ENCODE data around the gene MRLN. TPM values are rescaled to one million over a fixed set of nuclear protein-coding genes. Genes with fewer than 3 reads are reported as not detected.

MRLN gene
- total RNA-seq, 2 experiments from 2014 or later = not detected

GRCh38 chr10:59779756-59780533 is 26.7 kb upstream of the MRLN start:
- ChIA-PET POLR2A (interaction anchor here (1.3 kb wide), 1 partner anchor 55 kb away, joined by 3 read pairs; no protein-coding TSS in a partner anchor), CTCF (ENCODE audit: unreplicated experiment) (no interaction called here)
- no peaks in the 10 kb centered on the region for H3K79me2 ChIP-seq (ENCODE audit: insufficient read depth, low read depth, low read length)
- no peak overlapping the region for H3K4me2 ChIP-seq (ENCODE audit: low read length)
- H3K9me3 ChIP-seq (ENCODE audit: low read length) = no peaks in the 10 kb centered on the region
- no peak for TF ChIP-seq CTCF (conservative IDR thresholded peaks at IDR 0.05; ENCODE audit: low read length)
- TF ChIP-seq EZH2phosphoT487 (IDR thresholded peaks at IDR 0.05; ENCODE audit: borderline replicate concordance, low read depth, low read length) = no peak
- no peak overlapping the region for H2AFZ ChIP-seq (ENCODE audit: low read length)
- no peak for DNase-seq (ENCODE audit: low spot score)
- no TSS peak for BruUV-seq (replicated peaks)
- H3K27ac ChIP-seq (ENCODE audit: low read depth, low read length, poor library complexity, severe bottlenecking) = no peak overlapping the region
- H3K4me3 ChIP-seq (ENCODE audit: low read depth, low read length, poor library complexity, severe bottlenecking) = no peak overlapping the region
- no peaks in the 10 kb centered on the region for H3K9me2 ChIP-seq (ENCODE audit: insufficient read depth, low read length)
- intact Hi-C loops (cut with micrococcal nuclease; ENCODE audit: unreplicated experiment) = no loop called here
- H4K20me1 ChIP-seq (ENCODE audit: insufficient read depth, low read length) = no peaks in the 10 kb centered on the region
- H3K4me1 ChIP-seq (ENCODE audit: insufficient read depth, low read length, poor library complexity, severe bottlenecking) = no peaks in the 10 kb centered on the region
- no peaks in the 10 kb centered on the region for H3K36me3 ChIP-seq (ENCODE audit: insufficient read depth, low read length)

GRCh38 chr10:59774451-59774850 is 21.2 kb upstream of the MRLN start:
- CTCF ChIA-PET (ENCODE audit: unreplicated experiment) = no interaction called here

More at GRCh38 chr10:59774451-59774850, 21.2 kb upstream of the MRLN start:
- Histone ChIP-seq H3K9me3 (ENCODE audit: low read length) (no peaks in the 10 kb centered on the region), H3K4me1 (ENCODE audit: insufficient read depth, low read length, poor library complexity, severe bottlenecking) (no peaks in the 10 kb centered on the region), H3K9me2 (ENCODE audit: insufficient read depth, low read length) (no peaks in the 10 kb centered on the region), H4K20me1 (ENCODE audit: insufficient read depth, low read length) (no peaks in the 10 kb centered on the region), H3K27ac (ENCODE audit: low read depth, low read length, poor library complexity, severe bottlenecking) (no peak overlapping the region), H3K4me3 (ENCODE audit: low read depth, low read length, poor library complexity, severe bottlenecking) (no peak overlapping the region), H3K4me2 (ENCODE audit: low read length) (no peak overlapping the region), H3K36me3 (ENCODE audit: insufficient read depth, low read length) (no peaks in the 10 kb centered on the region), H3K79me2 (ENCODE audit: insufficient read depth, low read depth, low read length) (no peaks in the 10 kb centered on the region), H2AFZ (ENCODE audit: low read length) (no peak overlapping the region)
- no peak for DNase-seq (ENCODE audit: low spot score)
- POLR2A ChIA-PET = interaction anchor here (0.5 to 0.6 kb wide), 2 partner anchors 11 to 29 kb away, joined by 4 read pairs; no protein-coding TSS in a partner anchor
- intact Hi-C loops (cut with micrococcal nuclease; ENCODE audit: unreplicated experiment) = no loop called here
- no peak for TF ChIP-seq EZH2phosphoT487 (IDR thresholded peaks at IDR 0.05; ENCODE audit: borderline replicate concordance, low read depth, low read length)
- no peak for TF ChIP-seq CTCF (conservative IDR thresholded peaks at IDR 0.05; ENCODE audit: low read length)
- no TSS peak for BruUV-seq (replicated peaks)

Measured in OCI-LY7 (cell line).